ENCODE results near the gene RCBTB2. TPM values are rescaled to one million over a fixed set of nuclear protein-coding genes. Genes with fewer than 3 reads are reported as not detected.

The RCBTB2 gene
- total and polyA plus RNA-seq, 12 donors = 9.8 to 36.4 (median 16.9) TPM

GRCh38 chr13:48483575-48483974, 49.3 kb downstream of the RCBTB2 start:
- Histone ChIP-seq H3K27ac (no peak overlapping the region), H3K4me3 (no peak overlapping the region), H3K36me3 (replicated peaks in 1 of 2) (no peaks in the 10 kb centered on the region), H3K9me3 (replicated peaks in 1 of 3) (no peaks in the 10 kb centered on the region), H3K27me3 (no peaks in the 10 kb centered on the region), H3K4me1 (replicated peaks in 1 of 2) (peaks cover 11 to 24% of the 10 kb centered on the region in 2 donors)
- WGBS, 4 donors = 93 to 99% (median 98%) methylated on average over 3 of the region's 3 CpGs
- intact Hi-C loops (cut with DNase I) = no loop called here
- no peak for DNase-seq
- no peak for TF ChIP-seq POLR2A (IDR thresholded peaks at IDR 0.05)
- TF ChIP-seq, protein P1, sequence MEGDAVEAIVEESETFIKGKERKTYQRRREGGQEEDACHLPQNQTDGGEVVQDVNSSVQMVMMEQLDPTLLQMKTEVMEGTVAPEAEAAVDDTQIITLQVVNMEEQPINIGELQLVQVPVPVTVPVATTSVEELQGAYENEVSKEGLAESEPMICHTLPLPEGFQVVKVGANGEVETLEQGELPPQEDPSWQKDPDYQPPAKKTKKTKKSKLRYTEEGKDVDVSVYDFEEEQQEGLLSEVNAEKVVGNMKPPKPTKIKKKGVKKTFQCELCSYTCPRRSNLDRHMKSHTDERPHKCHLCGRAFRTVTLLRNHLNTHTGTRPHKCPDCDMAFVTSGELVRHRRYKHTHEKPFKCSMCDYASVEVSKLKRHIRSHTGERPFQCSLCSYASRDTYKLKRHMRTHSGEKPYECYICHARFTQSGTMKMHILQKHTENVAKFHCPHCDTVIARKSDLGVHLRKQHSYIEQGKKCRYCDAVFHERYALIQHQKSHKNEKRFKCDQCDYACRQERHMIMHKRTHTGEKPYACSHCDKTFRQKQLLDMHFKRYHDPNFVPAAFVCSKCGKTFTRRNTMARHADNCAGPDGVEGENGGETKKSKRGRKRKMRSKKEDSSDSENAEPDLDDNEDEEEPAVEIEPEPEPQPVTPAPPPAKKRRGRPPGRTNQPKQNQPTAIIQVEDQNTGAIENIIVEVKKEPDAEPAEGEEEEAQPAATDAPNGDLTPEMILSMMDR (IDR thresholded peaks at IDR 0.05) = no peak

GRCh38 chr13:48478391-48478790, 54.5 kb downstream of the RCBTB2 start:
- 47 to 62% (median 55%) methylated on average over 1 of the region's 1 CpG for WGBS, 4 donors
- DNase-seq = no peak
- Histone ChIP-seq H3K4me3 (no peak overlapping the region), H3K27me3 (no peaks in the 10 kb centered on the region), H3K9me3 (replicated peaks in 1 of 3) (no peaks in the 10 kb centered on the region), H3K36me3 (replicated peaks in 1 of 2) (no peaks in the 10 kb centered on the region), H3K27ac (no peak overlapping the region), H3K4me1 (replicated peaks in 1 of 2) (peaks cover 11 to 17% of the 10 kb centered on the region in 2 donors)
- intact Hi-C loops (cut with DNase I) = no loop called here
- TF ChIP-seq POLR2A (IDR thresholded peaks at IDR 0.05) = no peak
- TF ChIP-seq, protein P1 (IDR thresholded peaks at IDR 0.05) = no peak

DNA sequence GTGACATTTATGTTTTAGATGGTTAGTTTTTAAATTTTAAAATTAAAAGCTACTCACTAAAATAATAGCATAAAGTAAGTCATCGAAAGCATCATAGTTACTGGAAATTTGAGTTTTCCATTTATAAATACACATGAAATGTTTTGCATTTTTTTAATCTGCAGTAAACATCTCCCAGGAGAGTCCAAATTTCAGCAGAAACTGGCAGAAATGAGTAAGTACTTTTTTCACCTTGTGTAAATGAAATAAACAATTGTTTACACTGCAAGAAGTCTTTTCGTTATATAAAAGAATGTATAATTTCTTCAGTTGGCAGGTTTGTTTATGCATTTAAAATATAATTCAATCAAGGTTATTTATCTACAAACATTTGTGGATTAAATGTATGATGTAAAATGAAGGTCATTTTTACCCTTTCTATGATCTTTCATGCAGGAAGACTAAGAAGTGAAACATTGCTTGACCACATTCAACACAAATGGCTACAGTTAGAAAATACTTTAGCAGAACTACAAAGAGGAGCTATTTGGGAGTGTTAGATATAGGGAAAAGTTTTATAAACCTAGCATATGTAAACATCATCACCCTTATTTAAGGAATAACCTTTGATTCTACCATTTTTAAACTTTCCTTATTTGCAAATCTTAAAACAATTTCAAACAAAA, 55.6 kb downstream of the RCBTB2 start:
- intact Hi-C loops (cut with DNase I) = no loop called here
- Histone ChIP-seq H3K27ac (peak overlapping the region in 3 of 5 donors; percentile 14 to 30 (median 18)), H3K9me3 (replicated peaks in 1 of 3) (no peaks in the 10 kb centered on the region), H3K4me1 (replicated peaks in 1 of 2) (peaks cover 11 to 17% of the 10 kb centered on the region in 2 donors), H3K4me3 (no peak overlapping the region), H3K36me3 (replicated peaks in 1 of 2) (no peaks in the 10 kb centered on the region), H3K27me3 (no peaks in the 10 kb centered on the region)
- no peak for DNase-seq
- WGBS, 4 donors = 87 to 94% (median 90%) methylated on average over 2 of the region's 2 CpGs
- TF ChIP-seq POLR2A (IDR thresholded peaks at IDR 0.05) = no peak

GRCh38 chr13:48476686-48477085, 56.2 kb downstream of the RCBTB2 start:
- TF ChIP-seq, protein P1 (IDR thresholded peaks at IDR 0.05) = no peak
- no peak for TF ChIP-seq POLR2A (IDR thresholded peaks at IDR 0.05)
- WGBS, 4 donors = 56 to 70% (median 60%) methylated on average over 4 of the region's 4 CpGs
- H3K4me1 ChIP-seq (replicated peaks in 1 of 2) = peaks cover 11% of the 10 kb centered on the region in 2 donors
- no peaks in the 10 kb centered on the region for H3K36me3 ChIP-seq (replicated peaks in 1 of 2)
- no peak for DNase-seq
- H3K4me3 ChIP-seq = no peak overlapping the region
- H3K27me3 ChIP-seq = no peaks in the 10 kb centered on the region
- peak overlapping the region in 4 of 5 donors; percentile 14 to 47 (median 18) for H3K27ac ChIP-seq
- H3K9me3 ChIP-seq (replicated peaks in 1 of 3) = no peaks in the 10 kb centered on the region
- intact Hi-C loops (cut with DNase I) = no loop called here

DNA sequence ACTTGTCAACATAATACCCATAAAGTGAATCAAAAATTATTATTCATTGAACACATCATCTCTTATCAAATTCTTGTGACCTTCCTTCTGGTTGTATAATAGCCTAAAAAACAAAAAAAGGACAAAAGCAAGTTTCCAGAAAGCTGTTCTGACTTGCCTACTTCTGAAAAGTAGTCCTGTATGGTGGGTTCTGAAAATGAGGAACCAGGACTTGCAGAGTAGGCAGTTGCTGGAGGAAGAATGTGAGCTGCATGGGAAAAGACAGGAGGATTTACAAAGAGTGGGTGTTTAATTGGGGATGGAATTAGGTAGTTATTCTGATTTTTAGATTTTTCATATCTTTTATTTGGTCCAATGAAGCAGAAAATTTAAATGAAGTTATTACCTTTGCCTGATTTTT, 56.7 kb downstream of the RCBTB2 start:
- no peak overlapping the region for H3K4me3 ChIP-seq
- no peaks in the 10 kb centered on the region for H3K9me3 ChIP-seq (replicated peaks in 1 of 3)
- intact Hi-C loops (cut with DNase I) = no loop called here
- no peaks in the 10 kb centered on the region for H3K27me3 ChIP-seq
- no peaks in the 10 kb centered on the region for H3K36me3 ChIP-seq (replicated peaks in 1 of 2)
- no peak for DNase-seq
- peaks cover 6% of the 10 kb centered on the region in 2 donors for H3K4me1 ChIP-seq (replicated peaks in 1 of 2)
- TF ChIP-seq POLR2A (IDR thresholded peaks at IDR 0.05) = no peak
- TF ChIP-seq, protein P1 (IDR thresholded peaks at IDR 0.05) = no peak
- peak overlapping the region in 3 of 5 donors; percentile 18 to 47 (median 19) for H3K27ac ChIP-seq
